Keratinocyte (primary cell): ENCODE data around the gene MAD1L1.

ENCODE experiments used
- CTCF ChIP-seq, 3 experiments: IDR thresholded peaks in 1 of 3; conservative IDR thresholded peaks in 1 of 3; optimal IDR thresholded peaks in 1 of 3; 2 replicates in 2 of 3; 3 replicates in 1 of 3; pipeline versions ENCODE3 to v1.5.1; 2011; ENCODE audit warnings: low read length in 3 of 3, mild to moderate bottlenecking in 3 of 3, moderate library complexity in 2 of 3, control low read depth in 1 of 3, inconsistent platforms in 1 of 3; ENCODE audit not compliant: insufficient read depth in 2 of 3; ENCODE audit errors: extremely low read depth in 1 of 3
- EZH2 ChIP-seq: IDR thresholded peaks from one replicate; pipeline ENCODE4 v1.6.1; 2012; ENCODE audit warnings: inconsistent platforms, mild to moderate bottlenecking, low read length, moderate library complexity

- TF ChIP-seq CTCF (optimal IDR thresholded peaks at IDR 0.05 in 1 of 3, IDR thresholded peaks at IDR 0.05 in 1 of 3, conservative IDR thresholded peaks at IDR 0.05 in 1 of 3; ENCODE audit: extremely low read depth in 1 of 3, insufficient read depth in 2 of 3, low read length in 3 of 3) = no peak
- TF ChIP-seq EZH2 = no peak
Measured at GRCh38 chr7:2101630-2102374, 130.9 kb downstream of the MAD1L1 start.
